HL-60 (cell line): ENCODE data around the gene LRRC73.

Experiments used
- DNase-seq, 2 experiments: peaks; one replicate each; pipeline ENCODE4 v3.0.0-alpha.2; 2010 to 2020; ENCODE audit warnings: low read depth in 1 of 2, low spot score in 1 of 2
- H3K27ac ChIP-seq: fragments of 250-450 bp; sonication (Bioruptor Pico); replicated peaks from 2 replicates; pipeline ENCODE4 v1.5.1; 2020; ENCODE audit warnings: mild to moderate bottlenecking, moderate library complexity
- H3K27me3 ChIP-seq: fragments of 250-450 bp; sonication (Bioruptor Pico); 2 replicates; pipeline ENCODE4 v1.5.1; 2021; ENCODE audit warnings: mild to moderate bottlenecking, moderate library complexity; ENCODE audit not compliant: insufficient read depth, poor library complexity, severe bottlenecking
- H3K4me3 ChIP-seq: replicated peaks from 2 replicates; pipeline ENCODE4 v1.5.1; 2011; ENCODE audit warnings: mild to moderate bottlenecking, control low read depth, low read length; ENCODE audit not compliant: insufficient read depth
- GABPA ChIP-seq: IDR thresholded peaks from 2 replicates; pipeline ENCODE4 v1.6.1; 2012; ENCODE audit warnings: low read depth
- POLR2AphosphoS5 ChIP-seq: IDR thresholded peaks from 2 replicates; pipeline ENCODE4 v1.6.1; 2012; ENCODE audit warnings: low read depth
- SPI1 ChIP-seq: IDR thresholded peaks from 2 replicates; pipeline ENCODE4 v1.6.1; 2012; ENCODE audit warnings: low read depth, mild to moderate bottlenecking, borderline replicate concordance
- TF ChIP-seq, protein P1 (sequence below): IDR thresholded peaks from one replicate; pipeline ENCODE4 v1.5.1; 2011; ENCODE audit warnings: low read length, control low read depth, inconsistent platforms; ENCODE audit not compliant: insufficient read depth
- TF ChIP-seq, protein P2 (sequence below): IDR thresholded peaks from 2 replicates; pipeline ENCODE4 v1.6.1; 2012; ENCODE audit warnings: low read depth; ENCODE audit not compliant: insufficient replicate concordance

Gene LRRC73

DNA sequence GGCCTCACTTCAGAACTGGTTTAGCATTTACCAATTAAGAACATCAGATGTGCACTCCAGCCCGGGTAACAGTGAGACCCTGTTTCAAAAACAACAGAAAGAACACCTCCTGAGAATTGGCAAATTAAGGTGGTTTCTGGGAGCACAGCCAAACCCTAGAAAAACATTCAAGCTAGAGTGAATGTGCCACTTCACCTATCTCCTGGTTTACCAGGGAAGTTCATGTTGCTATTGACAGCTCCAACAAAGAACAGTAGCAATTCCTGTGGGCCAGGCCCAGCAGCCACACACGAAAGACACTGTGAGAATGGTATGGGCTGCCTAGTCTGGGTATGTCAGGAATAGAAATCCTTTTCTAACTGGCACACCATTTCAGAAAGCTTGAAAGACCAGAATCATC is 11.7 kb upstream of the LRRC73 start:
- H3K27ac ChIP-seq: no peak overlapping the region
- DNase-seq: no peak
- H3K27me3 ChIP-seq: no peaks in the 10 kb centered on the region
- no peak overlapping the region for H3K4me3 ChIP-seq
- TF ChIP-seq, protein P1, sequence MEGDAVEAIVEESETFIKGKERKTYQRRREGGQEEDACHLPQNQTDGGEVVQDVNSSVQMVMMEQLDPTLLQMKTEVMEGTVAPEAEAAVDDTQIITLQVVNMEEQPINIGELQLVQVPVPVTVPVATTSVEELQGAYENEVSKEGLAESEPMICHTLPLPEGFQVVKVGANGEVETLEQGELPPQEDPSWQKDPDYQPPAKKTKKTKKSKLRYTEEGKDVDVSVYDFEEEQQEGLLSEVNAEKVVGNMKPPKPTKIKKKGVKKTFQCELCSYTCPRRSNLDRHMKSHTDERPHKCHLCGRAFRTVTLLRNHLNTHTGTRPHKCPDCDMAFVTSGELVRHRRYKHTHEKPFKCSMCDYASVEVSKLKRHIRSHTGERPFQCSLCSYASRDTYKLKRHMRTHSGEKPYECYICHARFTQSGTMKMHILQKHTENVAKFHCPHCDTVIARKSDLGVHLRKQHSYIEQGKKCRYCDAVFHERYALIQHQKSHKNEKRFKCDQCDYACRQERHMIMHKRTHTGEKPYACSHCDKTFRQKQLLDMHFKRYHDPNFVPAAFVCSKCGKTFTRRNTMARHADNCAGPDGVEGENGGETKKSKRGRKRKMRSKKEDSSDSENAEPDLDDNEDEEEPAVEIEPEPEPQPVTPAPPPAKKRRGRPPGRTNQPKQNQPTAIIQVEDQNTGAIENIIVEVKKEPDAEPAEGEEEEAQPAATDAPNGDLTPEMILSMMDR: no peak
- no peak for TF ChIP-seq POLR2AphosphoS5
- TF ChIP-seq GABPA: no peak
- TF ChIP-seq, protein P2, sequence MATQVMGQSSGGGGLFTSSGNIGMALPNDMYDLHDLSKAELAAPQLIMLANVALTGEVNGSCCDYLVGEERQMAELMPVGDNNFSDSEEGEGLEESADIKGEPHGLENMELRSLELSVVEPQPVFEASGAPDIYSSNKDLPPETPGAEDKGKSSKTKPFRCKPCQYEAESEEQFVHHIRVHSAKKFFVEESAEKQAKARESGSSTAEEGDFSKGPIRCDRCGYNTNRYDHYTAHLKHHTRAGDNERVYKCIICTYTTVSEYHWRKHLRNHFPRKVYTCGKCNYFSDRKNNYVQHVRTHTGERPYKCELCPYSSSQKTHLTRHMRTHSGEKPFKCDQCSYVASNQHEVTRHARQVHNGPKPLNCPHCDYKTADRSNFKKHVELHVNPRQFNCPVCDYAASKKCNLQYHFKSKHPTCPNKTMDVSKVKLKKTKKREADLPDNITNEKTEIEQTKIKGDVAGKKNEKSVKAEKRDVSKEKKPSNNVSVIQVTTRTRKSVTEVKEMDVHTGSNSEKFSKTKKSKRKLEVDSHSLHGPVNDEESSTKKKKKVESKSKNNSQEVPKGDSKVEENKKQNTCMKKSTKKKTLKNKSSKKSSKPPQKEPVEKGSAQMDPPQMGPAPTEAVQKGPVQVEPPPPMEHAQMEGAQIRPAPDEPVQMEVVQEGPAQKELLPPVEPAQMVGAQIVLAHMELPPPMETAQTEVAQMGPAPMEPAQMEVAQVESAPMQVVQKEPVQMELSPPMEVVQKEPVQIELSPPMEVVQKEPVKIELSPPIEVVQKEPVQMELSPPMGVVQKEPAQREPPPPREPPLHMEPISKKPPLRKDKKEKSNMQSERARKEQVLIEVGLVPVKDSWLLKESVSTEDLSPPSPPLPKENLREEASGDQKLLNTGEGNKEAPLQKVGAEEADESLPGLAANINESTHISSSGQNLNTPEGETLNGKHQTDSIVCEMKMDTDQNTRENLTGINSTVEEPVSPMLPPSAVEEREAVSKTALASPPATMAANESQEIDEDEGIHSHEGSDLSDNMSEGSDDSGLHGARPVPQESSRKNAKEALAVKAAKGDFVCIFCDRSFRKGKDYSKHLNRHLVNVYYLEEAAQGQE: no peak
- no peak for TF ChIP-seq SPI1

DNA sequence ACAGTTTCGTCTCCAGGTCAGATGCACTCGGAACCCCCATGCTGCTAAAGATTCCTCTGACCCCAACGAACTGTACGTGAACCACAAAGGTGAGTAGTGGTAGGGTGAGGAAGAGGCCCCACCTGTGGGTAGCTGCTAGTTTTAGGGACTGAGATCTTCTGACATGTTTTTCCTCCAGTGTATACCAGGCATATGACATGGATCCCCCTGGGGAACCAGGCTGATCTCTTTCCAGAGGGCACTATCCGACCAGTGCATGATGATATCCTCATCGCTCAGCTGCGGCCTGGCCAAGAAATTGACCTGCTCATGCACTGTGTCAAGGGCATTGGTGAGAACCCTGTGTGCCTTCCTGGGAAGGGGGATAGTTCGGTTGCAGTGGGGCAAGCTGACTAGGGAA is 10.0 kb upstream of the LRRC73 start:
- no peak for DNase-seq
- TF ChIP-seq SPI1 (no peak), POLR2AphosphoS5 (no peak; the same call in 1 of the 2 replicates), GABPA (no peak)
- TF ChIP-seq, protein P1: no peak
- TF ChIP-seq, protein P2: no peak
- Histone ChIP-seq H3K27me3 (no peaks in the 10 kb centered on the region), H3K4me3 (no peak overlapping the region), H3K27ac (no peak overlapping the region)

DNA sequence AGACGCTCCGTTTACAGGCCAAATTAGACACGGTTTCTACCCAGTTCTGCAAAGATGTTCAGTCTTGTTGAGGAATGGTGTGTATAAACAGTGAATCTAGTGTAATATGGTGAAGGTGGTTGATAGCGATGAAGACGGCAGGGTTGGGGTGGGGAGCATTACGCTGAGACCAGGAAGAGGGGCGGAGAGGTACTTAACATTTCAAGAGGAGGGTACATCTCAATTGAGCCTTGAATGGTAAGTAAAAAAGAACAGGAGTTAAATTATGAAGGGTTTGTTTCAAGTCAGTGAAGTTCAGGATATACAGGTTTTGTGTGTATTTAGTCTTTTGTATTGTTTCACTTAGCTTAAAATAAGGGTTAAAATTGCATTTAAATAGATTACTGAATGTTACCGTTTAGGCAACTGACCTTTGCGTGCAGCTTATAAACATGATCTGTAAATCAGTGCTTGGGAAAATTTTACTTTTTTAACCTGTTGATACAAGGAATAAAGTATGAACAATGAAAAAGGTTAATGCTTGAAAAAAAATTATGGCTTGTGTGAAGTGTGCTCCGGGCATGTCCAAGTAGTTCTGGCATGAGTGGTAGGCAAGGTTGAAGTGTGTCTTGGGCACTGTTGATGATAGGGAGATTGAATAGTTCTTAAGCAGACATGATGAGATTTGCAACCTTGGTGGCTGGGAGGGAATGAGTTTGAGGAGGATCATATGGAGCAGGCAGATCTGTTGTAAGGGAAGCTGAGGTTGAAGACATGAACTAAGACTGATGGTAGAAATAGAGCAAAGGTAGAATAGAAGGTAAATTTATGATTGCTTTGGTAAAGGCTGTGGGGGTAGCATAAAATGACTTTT is 7.6 kb upstream of the LRRC73 start:
- Histone ChIP-seq H3K4me3 (peak overlapping the region; percentile 92), H3K27me3 (no peaks in the 10 kb centered on the region), H3K27ac (peak overlapping the region; percentile 82)
- DNase-seq: no peak
- TF ChIP-seq, protein P1: no peak
- TF ChIP-seq SPI1: no peak
- TF ChIP-seq, protein P2: no peak
- TF ChIP-seq POLR2AphosphoS5: no peak
- TF ChIP-seq GABPA: no peak
